Measurements from ENCODE around the gene ACTN2. TPM values are rescaled to one million over a fixed set of nuclear protein-coding genes. Genes with fewer than 3 reads are reported as not detected.

The ACTN2 gene
- total RNA-seq (2013): 0.19 TPM
- under 1 TPM in 1 of 3 donors, not detected in 2; 0.07 TPM for polyA plus RNA-seq
- 0.08 TPM in 1 of 2 replicates, not detected in the other for polyA minus RNA-seq
- 0.92 to 8.6 (median 2.0) reads per million in 11 experiments for total RNA-seq

- peak within 1 kb of the TSS; percentile 60 to 89 for H3K4me3 Mint-ChIP-seq
- Histone ChIP-seq H3K27ac (ENCODE audit: low read depth in 1 of 2, low read length in 2 of 2) (no peak within 1 kb of the TSS), H3K79me2 (ENCODE audit: insufficient read depth, low read length) (no peaks in the 10 kb centered on the region), H3K36me3 (replicated peaks in 1 of 2; ENCODE audit: control insufficient read depth in 1 of 2, insufficient read depth in 2 of 2, low read length in 2 of 2) (no peaks in the 10 kb centered on the region), H3K27me3 (ENCODE audit: control insufficient read depth in 2 of 2, insufficient read depth in 2 of 2, low read length in 2 of 2) (peaks cover 43 to 54% of the 10 kb centered on the region in 2 donors), H2AFZ (ENCODE audit: insufficient read depth, low read depth, low read length, poor library complexity, severe bottlenecking) (peak within 1 kb of the TSS; percentile 88), H3K4me2 (replicated peaks; ENCODE audit: extremely low read depth, low read length, poor library complexity, severe bottlenecking) (peak within 1 kb of the TSS; percentile 92), H3K4me1 (ENCODE audit: control insufficient read depth in 1 of 2, insufficient read depth in 2 of 2, low read length in 2 of 2) (peaks cover 10 to 16% of the 10 kb centered on the region in 2 donors), H3K9ac (ENCODE audit: insufficient read depth, low read length, poor library complexity, severe bottlenecking) (peak within 1 kb of the TSS; percentile 35), H4K20me1 (ENCODE audit: insufficient read depth, low read length) (no peaks in the 10 kb centered on the region), H3K4me3 (replicated peaks in 1 of 3; ENCODE audit: low read depth in 2 of 3, low read length in 3 of 3) (peak within 1 kb of the TSS in 2 of 3 experiments; percentile 42 to 73), H3K9me3 (replicated peaks in 1 of 2; ENCODE audit: control insufficient read depth in 1 of 2, insufficient read depth in 1 of 2, low read length in 2 of 2) (peaks cover 0 to 6% of the 10 kb centered on the region in 2 donors)
- 6% methylated on average over 89 of the region's 93 CpGs for WGBS (ENCODE audit: insufficient coverage)
- H3K9me3 Mint-ChIP-seq: peaks cover 3 to 14% (median 12%) of the 10 kb centered on the region in 7 donors
- peaks cover 46 to 72% (median 58%) of the 10 kb centered on the region in 3 donors for H3K27me3 Mint-ChIP-seq (ENCODE audit: low read depth in 3 of 3)
- TF ChIP-seq, protein P1, sequence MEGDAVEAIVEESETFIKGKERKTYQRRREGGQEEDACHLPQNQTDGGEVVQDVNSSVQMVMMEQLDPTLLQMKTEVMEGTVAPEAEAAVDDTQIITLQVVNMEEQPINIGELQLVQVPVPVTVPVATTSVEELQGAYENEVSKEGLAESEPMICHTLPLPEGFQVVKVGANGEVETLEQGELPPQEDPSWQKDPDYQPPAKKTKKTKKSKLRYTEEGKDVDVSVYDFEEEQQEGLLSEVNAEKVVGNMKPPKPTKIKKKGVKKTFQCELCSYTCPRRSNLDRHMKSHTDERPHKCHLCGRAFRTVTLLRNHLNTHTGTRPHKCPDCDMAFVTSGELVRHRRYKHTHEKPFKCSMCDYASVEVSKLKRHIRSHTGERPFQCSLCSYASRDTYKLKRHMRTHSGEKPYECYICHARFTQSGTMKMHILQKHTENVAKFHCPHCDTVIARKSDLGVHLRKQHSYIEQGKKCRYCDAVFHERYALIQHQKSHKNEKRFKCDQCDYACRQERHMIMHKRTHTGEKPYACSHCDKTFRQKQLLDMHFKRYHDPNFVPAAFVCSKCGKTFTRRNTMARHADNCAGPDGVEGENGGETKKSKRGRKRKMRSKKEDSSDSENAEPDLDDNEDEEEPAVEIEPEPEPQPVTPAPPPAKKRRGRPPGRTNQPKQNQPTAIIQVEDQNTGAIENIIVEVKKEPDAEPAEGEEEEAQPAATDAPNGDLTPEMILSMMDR (IDR thresholded peaks at IDR 0.05): no peak
- H3K4me1 Mint-ChIP-seq: peaks cover 17% of the 10 kb centered on the region
- intact Hi-C loops (cut with micrococcal nuclease): no loop called here
- peak; percentile 22 to 39 (median 36) for DNase-seq
- peaks cover 2 to 7% of the 10 kb centered on the region in 2 donors for H3K36me3 Mint-ChIP-seq
- H3K27ac Mint-ChIP-seq: peak within 1 kb of the TSS in 3 of 7 donors; percentile 2 to 47 (median 38)
These were observed at the start of gene ACTN2 for GRCh38 chr1:236685917-236686814. Gene ACTN2, plus strand, starts transcription at chr1:236686499. Its CDS starts 175 bp downstream, at chr1:236686674.

DNA sequence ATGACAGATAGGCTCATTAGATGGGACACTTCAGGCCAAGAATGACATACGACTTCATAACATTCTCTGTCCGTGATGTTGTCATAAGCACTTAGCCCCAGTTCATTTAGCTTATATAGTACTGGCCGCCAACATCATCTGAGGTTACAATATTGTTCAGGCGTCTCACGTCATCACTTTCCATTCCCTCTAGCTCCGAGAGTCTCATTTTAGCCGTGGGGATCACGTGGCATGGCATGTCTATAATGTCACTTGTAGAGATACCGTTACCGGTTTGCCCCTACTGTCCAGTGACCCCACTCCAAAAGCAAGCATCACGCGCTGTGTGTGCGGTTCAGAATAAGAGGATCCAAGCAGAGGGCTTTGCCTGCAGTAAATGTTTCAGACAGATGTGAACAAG is 47.4 kb upstream of the ACTN2 start:
- H2AFZ ChIP-seq (ENCODE audit: insufficient read depth, low read depth, low read length, poor library complexity, severe bottlenecking): no peak overlapping the region
- no peak overlapping the region for H3K9ac ChIP-seq (ENCODE audit: insufficient read depth, low read length, poor library complexity, severe bottlenecking)
- peaks cover 1 to 6% (median 2%) of the 10 kb centered on the region in 3 donors for H3K27me3 Mint-ChIP-seq (ENCODE audit: low read depth in 3 of 3)
- no peaks in the 10 kb centered on the region for H4K20me1 ChIP-seq (ENCODE audit: insufficient read depth, low read length)
- H3K9me3 Mint-ChIP-seq: peaks cover 0 to 3% (median 0%) of the 10 kb centered on the region in 7 donors
- H3K27ac ChIP-seq (ENCODE audit: low read depth in 1 of 2, low read length in 2 of 2): no peak overlapping the region
- TF ChIP-seq, protein P1 (IDR thresholded peaks at IDR 0.05): no peak
- H3K36me3 ChIP-seq (replicated peaks in 1 of 2; ENCODE audit: control insufficient read depth in 1 of 2, insufficient read depth in 2 of 2, low read length in 2 of 2): no peaks in the 10 kb centered on the region
- H3K9me3 ChIP-seq (replicated peaks in 1 of 2; ENCODE audit: control insufficient read depth in 1 of 2, insufficient read depth in 1 of 2, low read length in 2 of 2): no peaks in the 10 kb centered on the region
- 98% methylated on average over 11 of the region's 13 CpGs for WGBS (ENCODE audit: insufficient coverage)
- no peak for DNase-seq
- H3K4me2 ChIP-seq (replicated peaks; ENCODE audit: extremely low read depth, low read length, poor library complexity, severe bottlenecking): no peak overlapping the region
- H3K4me1 ChIP-seq (ENCODE audit: control insufficient read depth in 1 of 2, insufficient read depth in 2 of 2, low read length in 2 of 2): no peaks in the 10 kb centered on the region
- no peak overlapping the region for H3K4me3 Mint-ChIP-seq
- intact Hi-C loops (cut with micrococcal nuclease): no loop called here
- H3K4me1 Mint-ChIP-seq: no peaks in the 10 kb centered on the region
- no peaks in the 10 kb centered on the region for H3K79me2 ChIP-seq (ENCODE audit: insufficient read depth, low read length)
- H3K36me3 Mint-ChIP-seq: no peaks in the 10 kb centered on the region
- no peak overlapping the region for H3K4me3 ChIP-seq (replicated peaks in 1 of 3; ENCODE audit: low read depth in 2 of 3, low read length in 3 of 3)
- H3K27ac Mint-ChIP-seq: no peak overlapping the region
- H3K27me3 ChIP-seq (ENCODE audit: control insufficient read depth in 2 of 2, insufficient read depth in 2 of 2, low read length in 2 of 2): no peaks in the 10 kb centered on the region

Measured in CD14-positive monocyte (primary cell).